Measurements from ENCODE around the gene TOP2B. TPM values are rescaled to one million over a fixed set of nuclear protein-coding genes. Genes with fewer than 3 reads are reported as not detected.

The TOP2B gene
- total and polyA plus RNA-seq, 9 of the 15 experiments (the other 6 are each of a cell fraction or from before 2014, with no cell fraction given), result 45.3 to 186 (median 134) TPM

DNA sequence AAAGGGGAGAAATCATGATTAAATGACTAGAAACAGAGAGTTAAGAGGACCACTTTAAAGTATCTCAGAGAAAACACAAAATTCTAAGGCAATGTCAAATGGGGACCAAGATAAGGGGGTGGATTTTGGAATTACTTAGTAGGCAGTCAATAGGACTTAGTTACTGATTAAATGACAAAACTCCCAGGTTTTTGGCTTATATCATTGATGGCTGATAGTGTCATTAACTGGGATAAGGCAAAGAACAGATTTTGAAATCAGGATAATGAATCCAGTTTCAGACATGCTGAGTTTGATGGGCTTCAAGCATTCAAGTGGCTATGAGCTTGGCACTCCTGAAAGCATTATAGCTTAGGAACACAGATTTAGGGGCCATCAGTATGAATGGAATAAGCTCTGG lies 53.9 kb downstream of the TOP2B start:
- intact Hi-C loops (cut with micrococcal nuclease) (no loop called here), in situ Hi-C loops (cut with MboI) (no loop called here)
- Histone ChIP-seq H3K79me2 (ENCODE audit: control insufficient read depth, insufficient read depth, low read length) (no peaks in the 10 kb centered on the region), H3K4me2 (ENCODE audit: insufficient read depth, low read length) (no peak overlapping the region), H3K27ac (ENCODE audit: extremely low read depth, low read depth, low read length) (no peak overlapping the region), H3K4me3 (no peak overlapping the region), H3K9ac (ENCODE audit: insufficient read depth in 1 of 2, low read depth in 2 of 2, low read length in 2 of 2) (no peak overlapping the region), H2AFZ (ENCODE audit: low read depth, low read length) (no peak overlapping the region), H3K9me1 (ENCODE audit: control insufficient read depth, insufficient read depth, low read length) (no peaks in the 10 kb centered on the region), H3K36me3 (ENCODE audit: control insufficient read depth, insufficient read depth, low read length) (peaks cover 86% of the 10 kb centered on the region), H3K27me3 (ENCODE audit: control insufficient read depth in 2 of 2, insufficient read depth in 2 of 2, low read length in 2 of 2) (no peaks in the 10 kb centered on the region), H3K9me3 (replicated peaks; ENCODE audit: control insufficient read depth, insufficient read depth, low read depth, low read length) (no peaks in the 10 kb centered on the region), H4K20me1 (replicated peaks; ENCODE audit: control insufficient read depth, insufficient read depth, low read length) (no peaks in the 10 kb centered on the region), H3K4me1 (replicated peaks in 1 of 2; ENCODE audit: control insufficient read depth in 2 of 2, insufficient read depth in 2 of 2, low read length in 2 of 2) (no peaks in the 10 kb centered on the region)
- ATAC-seq, result no peak
- POLR2A ChIA-PET, result no interaction called here
- BruUV-seq (replicated peaks), result no TSS peak
- TF ChIP-seq MTA2 (IDR thresholded peaks at IDR 0.05; ENCODE audit: low read depth), result no peak
- CTCF ChIA-PET (ENCODE audit: low intra/inter-chr PET ratio), result no interaction called here
- FAIRE-seq, result no peak
- no peak for DNase-seq (ENCODE audit: extremely low read depth in 1 of 4, low spot score in 3 of 4)

DNA sequence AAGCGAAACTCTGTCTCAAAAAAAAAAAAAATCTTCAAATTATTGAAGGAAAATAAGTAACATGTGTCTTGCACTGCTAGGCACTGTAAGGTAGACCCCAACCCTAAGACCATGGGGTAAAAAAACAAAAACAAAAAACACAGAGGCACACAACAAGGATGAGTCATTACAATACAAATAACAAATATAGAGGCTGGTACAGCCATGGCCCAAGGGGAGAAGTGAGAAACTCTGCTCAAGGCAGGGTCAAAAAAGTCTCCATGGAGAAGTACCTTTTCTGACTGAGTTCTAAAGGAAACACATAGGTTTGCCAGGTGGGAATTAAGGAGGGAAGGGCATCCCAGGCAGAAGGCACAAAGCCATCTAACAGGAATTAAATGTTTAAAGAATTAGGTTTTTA lies 54.5 kb downstream of the TOP2B start:
- WGBS (ENCODE audit: insufficient coverage, low coverage, missing lambda C conversion rate), result 88% methylated on average over 1 of the region's 1 CpG
- Histone ChIP-seq H3K9me3 (replicated peaks; ENCODE audit: control insufficient read depth, insufficient read depth, low read depth, low read length) (no peaks in the 10 kb centered on the region), H4K20me1 (replicated peaks; ENCODE audit: control insufficient read depth, insufficient read depth, low read length) (no peaks in the 10 kb centered on the region), H3K27ac (ENCODE audit: extremely low read depth, low read depth, low read length) (no peak overlapping the region), H3K9me1 (ENCODE audit: control insufficient read depth, insufficient read depth, low read length) (no peaks in the 10 kb centered on the region), H3K9ac (ENCODE audit: insufficient read depth in 1 of 2, low read depth in 2 of 2, low read length in 2 of 2) (no peak overlapping the region), H3K27me3 (ENCODE audit: control insufficient read depth in 2 of 2, insufficient read depth in 2 of 2, low read length in 2 of 2) (no peaks in the 10 kb centered on the region), H3K4me1 (replicated peaks in 1 of 2; ENCODE audit: control insufficient read depth in 2 of 2, insufficient read depth in 2 of 2, low read length in 2 of 2) (no peaks in the 10 kb centered on the region), H3K4me2 (ENCODE audit: insufficient read depth, low read length) (no peak overlapping the region), H3K4me3 (no peak overlapping the region), H3K79me2 (ENCODE audit: control insufficient read depth, insufficient read depth, low read length) (no peaks in the 10 kb centered on the region), H2AFZ (ENCODE audit: low read depth, low read length) (no peak overlapping the region), H3K36me3 (ENCODE audit: control insufficient read depth, insufficient read depth, low read length) (peaks cover 88% of the 10 kb centered on the region)
- FAIRE-seq, result no peak
- ChIA-PET CTCF (ENCODE audit: low intra/inter-chr PET ratio) (no interaction called here), POLR2A (no interaction called here)
- no peak for DNase-seq (ENCODE audit: extremely low read depth in 1 of 4, low spot score in 3 of 4)
- no peak for ATAC-seq
- BruUV-seq (replicated peaks), result no TSS peak
- intact Hi-C loops (cut with micrococcal nuclease), result no loop called here
- in situ Hi-C loops (cut with MboI), result no loop called here
- TF ChIP-seq MCM3 (IDR thresholded peaks at IDR 0.05) (no peak), FOXP1 (CRISPR knock-in tag; IDR thresholded peaks at IDR 0.05) (no peak), GABPA (tag; conservative IDR thresholded peaks at IDR 0.05; ENCODE audit: low read depth) (no peak), HNRNPL (IDR thresholded peaks at IDR 0.05; ENCODE audit: low read depth, low read length) (no peak), ZBTB17 (CRISPR knock-in tag; IDR thresholded peaks at IDR 0.05) (no peak), ESRRA (IDR thresholded peaks at IDR 0.05; ENCODE audit: borderline replicate concordance, low read depth) (no peak), RBM34 (IDR thresholded peaks at IDR 0.05; ENCODE audit: borderline replicate concordance, insufficient read depth, low read length) (no peak), NFE2 (IDR thresholded peaks at IDR 0.05; ENCODE audit: low read depth) (no peak), TCF7L2 (IDR thresholded peaks at IDR 0.05; ENCODE audit: low read depth, low read length) (no peak), NONO (IDR thresholded peaks at IDR 0.05; ENCODE audit: low read depth in 2 of 2, low read length in 1 of 2) (no peak), NCOA2 (IDR thresholded peaks at IDR 0.05; ENCODE audit: partially characterized antibody in 2 of 2) (no peak), CBX8 (IDR thresholded peaks at IDR 0.05; ENCODE audit: borderline replicate concordance, extremely low read depth, low read depth, low read length, poor library complexity, severe bottlenecking) (no peak)
- TF ChIP-seq, protein P1, sequence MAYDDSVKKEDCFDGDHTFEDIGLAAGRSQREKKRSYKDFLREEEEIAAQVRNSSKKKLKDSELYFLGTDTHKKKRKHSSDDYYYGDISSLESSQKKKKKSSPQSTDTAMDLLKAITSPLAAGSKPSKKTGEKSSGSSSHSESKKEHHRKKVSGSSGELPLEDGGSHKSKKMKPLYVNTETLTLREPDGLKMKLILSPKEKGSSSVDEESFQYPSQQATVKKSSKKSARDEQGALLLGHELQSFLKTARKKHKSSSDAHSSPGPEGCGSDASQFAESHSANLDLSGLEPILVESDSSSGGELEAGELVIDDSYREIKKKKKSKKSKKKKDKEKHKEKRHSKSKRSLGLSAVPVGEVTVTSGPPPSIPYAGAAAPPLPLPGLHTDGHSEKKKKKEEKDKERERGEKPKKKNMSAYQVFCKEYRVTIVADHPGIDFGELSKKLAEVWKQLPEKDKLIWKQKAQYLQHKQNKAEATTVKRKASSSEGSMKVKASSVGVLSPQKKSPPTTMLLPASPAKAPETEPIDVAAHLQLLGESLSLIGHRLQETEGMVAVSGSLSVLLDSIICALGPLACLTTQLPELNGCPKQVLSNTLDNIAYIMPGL (CRISPR knock-in tag; IDR thresholded peaks at IDR 0.05), result no peak
- TF ChIP-seq, protein P2, sequence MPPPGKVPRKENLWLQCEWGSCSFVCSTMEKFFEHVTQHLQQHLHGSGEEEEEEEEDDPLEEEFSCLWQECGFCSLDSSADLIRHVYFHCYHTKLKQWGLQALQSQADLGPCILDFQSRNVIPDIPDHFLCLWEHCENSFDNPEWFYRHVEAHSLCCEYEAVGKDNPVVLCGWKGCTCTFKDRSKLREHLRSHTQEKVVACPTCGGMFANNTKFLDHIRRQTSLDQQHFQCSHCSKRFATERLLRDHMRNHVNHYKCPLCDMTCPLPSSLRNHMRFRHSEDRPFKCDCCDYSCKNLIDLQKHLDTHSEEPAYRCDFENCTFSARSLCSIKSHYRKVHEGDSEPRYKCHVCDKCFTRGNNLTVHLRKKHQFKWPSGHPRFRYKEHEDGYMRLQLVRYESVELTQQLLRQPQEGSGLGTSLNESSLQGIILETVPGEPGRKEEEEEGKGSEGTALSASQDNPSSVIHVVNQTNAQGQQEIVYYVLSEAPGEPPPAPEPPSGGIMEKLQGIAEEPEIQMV (tag; conservative IDR thresholded peaks at IDR 0.05; ENCODE audit: low read depth), result no peak
